Gastroesophageal sphincter (tissue), 3 donors: Measurements from ENCODE around the gene ZNF575.

Source experiments
- CTCF ChIP-seq, 4 experiments: fragments of 200-600 bp in 2 of 4; fragments of 450-650 bp in 2 of 4; sonication (generic) in 1 of 4; IDR thresholded peaks; one replicate each; pipeline ENCODE4 v1.5.1; 2017 to 2019; ENCODE audit warnings: antibody characterized with exemption in 4 of 4, mild to moderate bottlenecking in 2 of 4, moderate library complexity in 2 of 4
- EP300 ChIP-seq: sonication (generic); formaldehyde crosslinking; IDR thresholded peaks from one replicate; pipeline ENCODE4 v1.6.1; 2017; ENCODE audit warnings: antibody characterized with exemption, mild to moderate bottlenecking
- POLR2A ChIP-seq, 2 donors: fragments of 450-650 bp; IDR thresholded peaks; one replicate each; pipeline ENCODE4 v1.6.1; 2017; ENCODE audit warnings: antibody characterized with exemption in 2 of 2, mild to moderate bottlenecking in 2 of 2, moderate library complexity in 1 of 2
- POLR2AphosphoS5 ChIP-seq: sonication (generic); formaldehyde crosslinking; IDR thresholded peaks from one replicate; pipeline ENCODE4 v1.6.1; 2017; ENCODE audit warnings: antibody characterized with exemption

GRCh38 chr19:43522929-43523328, 10.1 kb upstream of the ZNF575 start:
- TF ChIP-seq CTCF (IDR thresholded peaks at IDR 0.05) (no peak), POLR2A (IDR thresholded peaks at IDR 0.05) (no peak), EP300 (no peak), POLR2AphosphoS5 (no peak)
